ENCODE measurements around the gene UCN.

DNA sequence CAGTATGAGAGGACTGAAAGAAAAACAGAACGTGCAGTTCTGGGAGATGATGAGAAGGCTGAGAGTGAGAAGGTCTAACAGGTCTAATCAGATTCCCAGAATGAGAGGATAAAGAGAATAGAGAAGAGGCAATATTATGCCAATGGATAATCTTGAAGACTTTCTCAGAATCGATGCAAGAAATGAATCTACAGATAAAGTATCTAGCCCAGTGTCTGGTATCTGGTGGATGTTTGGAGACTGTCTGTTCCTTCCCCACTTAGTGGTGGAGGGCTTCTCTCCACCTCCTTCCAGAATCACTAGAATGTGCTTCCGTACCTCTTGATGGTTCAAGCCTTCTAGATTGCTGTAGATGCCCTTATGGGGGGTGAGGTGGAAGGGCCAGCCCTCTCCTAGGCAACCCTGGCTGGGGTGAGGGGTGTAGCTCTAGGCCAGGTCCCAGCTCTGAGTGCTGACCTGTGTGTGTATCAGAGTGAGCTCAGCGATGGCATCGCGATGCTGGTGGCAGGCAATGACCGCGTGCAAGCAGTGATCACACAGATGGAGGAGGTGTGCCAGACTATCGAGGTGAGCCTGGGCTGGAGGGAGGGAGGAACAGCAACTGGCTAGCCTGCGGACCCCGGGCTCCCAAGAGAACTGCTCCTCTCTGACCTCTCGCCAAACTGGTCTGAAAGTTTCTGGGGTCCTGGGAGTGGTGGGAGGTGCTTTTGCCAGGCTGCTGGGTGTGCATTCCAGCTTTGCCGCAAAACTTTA lies 3.6 kb downstream of the UCN start:
- TF ChIP-seq, protein P1, sequence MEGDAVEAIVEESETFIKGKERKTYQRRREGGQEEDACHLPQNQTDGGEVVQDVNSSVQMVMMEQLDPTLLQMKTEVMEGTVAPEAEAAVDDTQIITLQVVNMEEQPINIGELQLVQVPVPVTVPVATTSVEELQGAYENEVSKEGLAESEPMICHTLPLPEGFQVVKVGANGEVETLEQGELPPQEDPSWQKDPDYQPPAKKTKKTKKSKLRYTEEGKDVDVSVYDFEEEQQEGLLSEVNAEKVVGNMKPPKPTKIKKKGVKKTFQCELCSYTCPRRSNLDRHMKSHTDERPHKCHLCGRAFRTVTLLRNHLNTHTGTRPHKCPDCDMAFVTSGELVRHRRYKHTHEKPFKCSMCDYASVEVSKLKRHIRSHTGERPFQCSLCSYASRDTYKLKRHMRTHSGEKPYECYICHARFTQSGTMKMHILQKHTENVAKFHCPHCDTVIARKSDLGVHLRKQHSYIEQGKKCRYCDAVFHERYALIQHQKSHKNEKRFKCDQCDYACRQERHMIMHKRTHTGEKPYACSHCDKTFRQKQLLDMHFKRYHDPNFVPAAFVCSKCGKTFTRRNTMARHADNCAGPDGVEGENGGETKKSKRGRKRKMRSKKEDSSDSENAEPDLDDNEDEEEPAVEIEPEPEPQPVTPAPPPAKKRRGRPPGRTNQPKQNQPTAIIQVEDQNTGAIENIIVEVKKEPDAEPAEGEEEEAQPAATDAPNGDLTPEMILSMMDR (conservative IDR thresholded peaks at IDR 0.05 in 1 of 2, IDR thresholded peaks at IDR 0.05 in 1 of 2; ENCODE audit: extremely low read depth in 1 of 2, insufficient read depth in 1 of 2, low read depth in 1 of 2, low read length in 2 of 2): no peak
- no peak for TF ChIP-seq EZH2 (IDR thresholded peaks at IDR 0.05; ENCODE audit: borderline replicate concordance, low read length)
